IgD-negative memory B cell (primary cell): ENCODE measurements around the gene GRM4. TPM values are rescaled to one million over a fixed set of nuclear protein-coding genes. Genes with fewer than 3 reads are reported as not detected.
A peak's percentile ranks its signal among the peaks of the same experiment; 100 is the strongest.

Experiments used
- H3K27ac Mint-ChIP-seq, 3 donors: one replicate each; pipeline ENCODE4 v1.8.0; 2020 to 2022; ENCODE audit warnings: mild to moderate bottlenecking in 3 of 3, mixed read lengths in 3 of 3, moderate library complexity in 1 of 3
- H3K27me3 Mint-ChIP-seq: one replicate; pipeline ENCODE4 v1.8.0; 2021; ENCODE audit warnings: mixed read lengths
- H3K36me3 Mint-ChIP-seq: one replicate; pipeline ENCODE4 v1.8.0; 2020; ENCODE audit warnings: mild to moderate bottlenecking, mixed read lengths
- H3K4me1 Mint-ChIP-seq, 3 donors: one replicate each; pipeline ENCODE4 v1.8.0; 2020 to 2022; ENCODE audit warnings: mixed read lengths in 3 of 3, mild to moderate bottlenecking in 1 of 3
- H3K4me3 Mint-ChIP-seq, 4 donors: one replicate each; pipeline ENCODE4 v1.8.0; 2020 to 2022; ENCODE audit warnings: mild to moderate bottlenecking in 4 of 4, mixed read lengths in 4 of 4, moderate library complexity in 3 of 4
- H3K9me3 Mint-ChIP-seq, 3 donors: one replicate each; pipeline ENCODE4 v1.8.0; 2020 to 2021; ENCODE audit warnings: mixed read lengths in 3 of 3, mild to moderate bottlenecking in 1 of 3
- polyA plus RNA-seq: library from polyadenylated mRNA; unstranded; fragments of 300-500 nt; fragmentation: Illumina TruSeq; gene quantifications from one replicate; pipeline ENCODE4 v1.2.3, GENCODE V29; 2021

The GRM4 gene
- polyA plus RNA-seq, 1 donor from 2014 or later = not detected

GRCh38 chr6:34000281-34000680 is 145.6 kb downstream of the GRM4 start:
- Mint-ChIP-seq H3K4me1 (no peaks in the 10 kb centered on the region), H3K27ac (no peak overlapping the region), H3K27me3 (peaks cover 12% of the 10 kb centered on the region), H3K36me3 (peaks cover 5% of the 10 kb centered on the region), H3K9me3 (peaks cover 2 to 17% (median 4%) of the 10 kb centered on the region in 3 donors), H3K4me3 (no peak overlapping the region)

DNA sequence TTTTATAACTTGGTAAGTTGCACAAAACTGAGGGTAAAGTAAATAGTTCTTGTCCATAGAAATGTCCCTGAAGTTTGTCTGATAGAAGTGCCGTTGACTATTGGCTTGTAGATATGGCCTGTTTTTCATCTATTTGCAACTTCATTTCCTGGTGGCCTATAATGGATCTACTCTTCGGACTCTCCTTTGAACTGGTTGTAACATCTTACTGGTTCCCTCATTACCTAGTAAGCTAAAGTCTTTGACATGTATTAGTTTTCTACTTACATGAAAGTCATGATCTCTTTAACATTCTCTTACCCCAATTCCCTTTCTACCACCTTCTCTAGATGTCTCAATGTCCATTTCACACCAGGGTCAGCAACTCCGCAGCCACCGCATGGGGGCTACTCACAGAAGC is 146.3 kb downstream of the GRM4 start:
- Mint-ChIP-seq H3K9me3 (peaks cover 2 to 17% (median 4%) of the 10 kb centered on the region in 3 donors), H3K27ac (no peak overlapping the region), H3K36me3 (peaks cover 5% of the 10 kb centered on the region), H3K4me3 (no peak overlapping the region), H3K4me1 (no peaks in the 10 kb centered on the region), H3K27me3 (peaks cover 12% of the 10 kb centered on the region)

GRCh38 chr6:33998660-33999059 is 147.2 kb downstream of the GRM4 start:
- peaks cover 12% of the 10 kb centered on the region for H3K27me3 Mint-ChIP-seq
- peaks cover 0 to 12% (median 4%) of the 10 kb centered on the region in 3 donors for H3K9me3 Mint-ChIP-seq

GRCh38 chr6:33997265-33997664 is 148.6 kb downstream of the GRM4 start:
- Mint-ChIP-seq H3K36me3 (peaks cover 5% of the 10 kb centered on the region), H3K27ac (no peak overlapping the region), H3K27me3 (peaks cover 15% of the 10 kb centered on the region), H3K4me3 (no peak overlapping the region), H3K9me3 (peaks cover 0 to 12% (median 4%) of the 10 kb centered on the region in 3 donors), H3K4me1 (no peaks in the 10 kb centered on the region)

More at GRCh38 chr6:33998660-33999059, 147.2 kb downstream of the GRM4 start:
- Mint-ChIP-seq H3K4me3 (no peak overlapping the region), H3K4me1 (no peaks in the 10 kb centered on the region), H3K36me3 (peaks cover 5% of the 10 kb centered on the region), H3K27ac (peak overlapping the region in 1 of 3 donors; percentile 42)

DNA sequence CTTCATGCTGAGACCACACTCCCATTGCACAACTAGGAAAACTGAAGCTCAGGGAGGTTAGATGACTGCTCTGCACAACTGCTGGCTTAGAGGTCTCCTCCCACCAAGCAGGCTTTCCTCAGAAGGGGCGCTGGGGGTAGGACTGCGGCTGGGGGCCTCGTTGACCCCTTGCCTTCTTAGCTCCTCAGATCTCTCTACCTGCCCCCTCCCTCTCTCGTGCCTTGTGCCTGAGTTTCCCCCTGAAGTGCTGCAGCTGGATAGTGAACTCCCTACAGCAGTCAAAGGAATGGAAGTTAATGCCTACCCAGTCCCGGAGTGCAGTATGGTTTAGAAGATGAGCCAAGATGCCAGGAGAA is 149.8 kb downstream of the GRM4 start:
- Mint-ChIP-seq H3K4me1 (no peaks in the 10 kb centered on the region), H3K27me3 (peaks cover 12% of the 10 kb centered on the region), H3K4me3 (no peak overlapping the region), H3K36me3 (peaks cover 5% of the 10 kb centered on the region), H3K27ac (no peak overlapping the region), H3K9me3 (peaks cover 0 to 12% (median 4%) of the 10 kb centered on the region in 3 donors)

DNA sequence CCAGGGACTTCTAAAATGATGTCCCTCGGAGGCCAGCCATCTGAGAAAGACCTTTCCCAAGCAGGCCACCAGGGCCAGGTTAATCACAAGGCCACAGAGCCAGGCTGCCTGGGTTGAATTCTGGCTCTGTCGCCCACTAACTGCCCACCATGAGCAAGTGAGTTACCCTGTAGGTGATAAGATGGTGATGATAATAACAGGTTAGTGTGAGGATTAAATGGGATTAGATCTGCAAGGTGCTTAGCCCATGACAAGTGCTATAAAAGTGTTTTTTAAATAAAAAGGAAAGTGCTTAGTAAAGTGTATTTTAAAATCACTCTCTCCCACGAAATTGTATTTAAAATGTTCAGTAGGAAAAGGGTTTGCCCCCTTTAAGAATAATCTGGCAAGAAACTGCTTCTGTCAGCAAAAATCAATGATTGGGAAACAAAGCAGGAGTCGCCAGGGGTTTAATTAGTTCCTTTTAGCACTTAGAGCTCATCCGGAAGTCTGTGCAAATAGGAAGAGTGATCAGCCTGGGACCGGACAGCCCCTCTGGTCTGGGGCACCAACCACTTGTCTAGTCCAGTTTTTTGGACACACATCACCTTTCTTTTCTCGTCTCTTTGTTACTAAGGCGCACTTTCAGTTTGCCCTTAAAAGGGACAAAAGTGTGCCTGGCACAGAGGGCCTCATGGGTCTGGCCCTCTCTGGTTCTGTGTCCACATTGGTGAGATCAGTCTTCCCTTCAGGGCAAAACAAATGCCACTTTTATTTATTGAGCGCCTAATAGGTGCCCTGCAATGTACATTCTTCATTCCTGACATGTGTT is 150.4 kb downstream of the GRM4 start:
- Mint-ChIP-seq H3K27me3 (peaks cover 12% of the 10 kb centered on the region), H3K4me3 (no peak overlapping the region), H3K9me3 (peaks cover 0 to 12% (median 4%) of the 10 kb centered on the region in 3 donors), H3K27ac (no peak overlapping the region), H3K4me1 (no peaks in the 10 kb centered on the region), H3K36me3 (peaks cover 5% of the 10 kb centered on the region)

GRCh38 chr6:33994472-33995308 is 151.2 kb downstream of the GRM4 start:
- Mint-ChIP-seq H3K9me3 (peaks cover 0 to 12% (median 4%) of the 10 kb centered on the region in 3 donors), H3K27me3 (peaks cover 8% of the 10 kb centered on the region), H3K4me1 (no peaks in the 10 kb centered on the region), H3K27ac (peak overlapping the region in 1 of 3 donors; percentile 11), H3K36me3 (peaks cover 2% of the 10 kb centered on the region), H3K4me3 (no peak overlapping the region)

DNA sequence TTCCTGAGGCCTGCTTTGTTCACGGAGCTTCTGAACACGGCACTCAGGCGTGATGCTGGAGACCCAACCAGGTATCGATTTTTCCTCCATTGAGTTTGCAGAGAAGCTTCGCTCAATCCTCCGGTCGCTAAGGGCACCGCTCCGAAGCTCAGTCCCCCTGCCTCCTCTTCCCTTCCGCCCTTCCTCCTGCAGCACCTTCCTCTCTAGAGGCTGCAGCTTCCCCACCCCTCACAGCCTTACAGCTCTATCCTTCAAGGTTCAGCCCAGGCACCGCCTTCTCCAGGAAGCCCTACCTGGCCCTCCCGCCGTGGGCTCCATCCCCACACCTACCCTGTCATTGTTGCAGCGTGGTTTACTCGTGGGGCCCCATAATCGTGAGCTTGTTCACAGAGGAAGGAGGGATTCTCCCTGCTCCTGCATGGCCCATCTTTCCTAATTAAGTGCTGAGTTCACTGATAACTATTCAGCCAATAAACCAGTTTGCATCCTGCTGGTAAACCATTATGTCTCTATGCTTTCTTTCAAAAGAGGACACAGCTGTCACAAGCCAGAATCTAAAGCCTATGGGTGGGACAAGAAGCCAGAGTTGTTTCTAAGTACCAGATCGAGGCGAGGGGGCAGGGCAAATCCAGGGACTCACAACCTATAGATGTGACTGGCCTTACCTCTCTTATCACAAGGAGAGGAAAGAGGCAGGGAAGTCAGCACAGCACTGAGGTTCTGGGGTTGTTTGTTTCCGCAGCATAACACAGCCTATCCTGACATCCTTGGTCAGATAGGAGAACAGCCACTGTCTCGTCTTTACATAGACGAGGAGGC is 152.0 kb downstream of the GRM4 start:
- H3K27ac Mint-ChIP-seq = peak overlapping the region in 1 of 3 donors; percentile 11
- H3K4me3 Mint-ChIP-seq = peak overlapping the region in 1 of 4 donors; percentile 44
- no peaks in the 10 kb centered on the region for H3K4me1 Mint-ChIP-seq
- peaks cover 2% of the 10 kb centered on the region for H3K36me3 Mint-ChIP-seq
- peaks cover 6% of the 10 kb centered on the region for H3K27me3 Mint-ChIP-seq
- H3K9me3 Mint-ChIP-seq = peaks cover 0 to 12% (median 4%) of the 10 kb centered on the region in 3 donors

GRCh38 chr6:33993091-33993490 is 152.8 kb downstream of the GRM4 start:
- H3K27me3 Mint-ChIP-seq = peaks cover 6% of the 10 kb centered on the region
- no peaks in the 10 kb centered on the region for H3K36me3 Mint-ChIP-seq
- H3K9me3 Mint-ChIP-seq = peaks cover 0 to 9% (median 4%) of the 10 kb centered on the region in 3 donors
- no peak overlapping the region for H3K27ac Mint-ChIP-seq
- H3K4me3 Mint-ChIP-seq = no peak overlapping the region
- H3K4me1 Mint-ChIP-seq = no peaks in the 10 kb centered on the region

DNA sequence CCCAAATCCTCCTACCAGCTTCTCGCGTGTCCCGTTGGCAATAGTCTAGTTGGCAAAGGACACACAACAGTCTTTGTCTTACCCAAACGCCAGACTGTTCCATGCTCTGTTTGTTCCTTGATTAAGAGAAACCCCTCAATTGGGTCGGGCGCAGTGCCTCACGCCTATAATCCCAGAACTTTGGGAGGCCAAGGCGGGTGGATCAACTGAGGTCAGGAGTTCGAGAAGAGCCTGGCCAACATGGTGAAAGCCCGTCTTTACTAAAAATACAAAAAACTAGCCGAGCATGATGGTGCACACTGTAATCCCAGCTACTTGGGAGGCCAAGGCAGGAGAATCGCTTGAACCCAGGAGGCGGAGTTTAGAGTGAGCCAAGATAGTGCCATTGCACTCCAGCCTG is 153.7 kb downstream of the GRM4 start:
- Mint-ChIP-seq H3K4me1 (no peaks in the 10 kb centered on the region), H3K36me3 (no peaks in the 10 kb centered on the region), H3K27me3 (peaks cover 6% of the 10 kb centered on the region), H3K9me3 (peaks cover 0 to 5% (median 4%) of the 10 kb centered on the region in 3 donors), H3K27ac (no peak overlapping the region), H3K4me3 (no peak overlapping the region)

- no peak overlapping the region for H3K4me3 Mint-ChIP-seq
- H3K36me3 Mint-ChIP-seq = no peaks in the 10 kb centered on the region
- H3K4me1 Mint-ChIP-seq = no peaks in the 10 kb centered on the region
- H3K9me3 Mint-ChIP-seq = no peaks in the 10 kb centered on the region
- no peak overlapping the region for H3K27ac Mint-ChIP-seq
- peaks cover 6% of the 10 kb centered on the region for H3K27me3 Mint-ChIP-seq
Observed at GRCh38 chr6:33991610-33992009, 154.3 kb downstream of the GRM4 start.

GRCh38 chr6:33990061-33990541 is 155.8 kb downstream of the GRM4 start:
- H3K4me1 Mint-ChIP-seq = no peaks in the 10 kb centered on the region
- H3K27ac Mint-ChIP-seq = peak overlapping the region in 1 of 3 donors; percentile 35
- H3K27me3 Mint-ChIP-seq = peaks cover 4% of the 10 kb centered on the region

GRCh38 chr6:33989016-33989854 is 156.7 kb downstream of the GRM4 start:
- H3K9me3 Mint-ChIP-seq = no peaks in the 10 kb centered on the region
- H3K27me3 Mint-ChIP-seq = peaks cover 4% of the 10 kb centered on the region
- H3K27ac Mint-ChIP-seq = no peak overlapping the region
- no peak overlapping the region for H3K4me3 Mint-ChIP-seq
- H3K36me3 Mint-ChIP-seq = no peaks in the 10 kb centered on the region
- no peaks in the 10 kb centered on the region for H3K4me1 Mint-ChIP-seq

More at GRCh38 chr6:33990061-33990541, 155.8 kb downstream of the GRM4 start:
- H3K36me3 Mint-ChIP-seq = no peaks in the 10 kb centered on the region
- H3K9me3 Mint-ChIP-seq = no peaks in the 10 kb centered on the region
- H3K4me3 Mint-ChIP-seq = no peak overlapping the region
